CD14-positive monocyte (primary cell): ENCODE measurements around the gene MAP2. TPM values are rescaled to one million over a fixed set of nuclear protein-coding genes. Genes with fewer than 3 reads are reported as not detected.

Source experiments
- DNase-seq, 3 donors: peaks; one replicate each; pipeline ENCODE4 v3.0.0-alpha.2; 2011 to 2022
- H2AFZ ChIP-seq: 2 replicates; pipeline ENCODE4 v1.6.0; 2012; ENCODE audit warnings: mild to moderate bottlenecking, low read depth, low read length, inconsistent platforms; ENCODE audit not compliant: insufficient read depth, poor library complexity, severe bottlenecking
- H3K27ac ChIP-seq, 2 donors: 1 replicate in 1 of 2; 2 replicates in 1 of 2; pipeline ENCODE4 v1.5.1; 2012 to 2013; ENCODE audit warnings: low read length in 2 of 2, control low read depth in 1 of 2, inconsistent platforms in 1 of 2, low read depth in 1 of 2, mild to moderate bottlenecking in 1 of 2
- H3K27me3 ChIP-seq, 2 donors: one replicate each; pipeline versions ENCODE4 v1.6.0 to v1.6.1; 2011 to 2013; ENCODE audit warnings: low read length in 2 of 2; ENCODE audit not compliant: control insufficient read depth in 2 of 2, insufficient read depth in 2 of 2
- H3K36me3 ChIP-seq, 2 donors: replicated peaks in 1 of 2; 1 replicate in 1 of 2; 2 replicates in 1 of 2; pipeline versions ENCODE4 v1.5.1 to v1.6.1; 2012 to 2013; ENCODE audit warnings: low read length in 2 of 2, control low read depth in 1 of 2, inconsistent platforms in 1 of 2, mild to moderate bottlenecking in 1 of 2; ENCODE audit not compliant: insufficient read depth in 2 of 2, control insufficient read depth in 1 of 2
- H3K4me1 ChIP-seq, 2 donors: 1 replicate in 1 of 2; 2 replicates in 1 of 2; pipeline versions ENCODE4 v1.5.1 to v1.6.1; 2012 to 2013; ENCODE audit warnings: low read length in 2 of 2, control low read depth in 1 of 2, inconsistent platforms in 1 of 2, mild to moderate bottlenecking in 1 of 2, moderate library complexity in 1 of 2; ENCODE audit not compliant: insufficient read depth in 2 of 2, control insufficient read depth in 1 of 2
- H3K4me2 ChIP-seq: replicated peaks from 2 replicates; pipeline ENCODE3; 2012; ENCODE audit warnings: low read length, moderate library complexity, mild to moderate bottlenecking; ENCODE audit not compliant: poor library complexity, severe bottlenecking; ENCODE audit errors: extremely low read depth
- H3K4me3 ChIP-seq, 3 experiments: fragments of 200-600 bp in 1 of 3; sonication (generic) in 1 of 3; replicated peaks in 1 of 3; 1 replicate in 2 of 3; 2 replicates in 1 of 3; pipeline ENCODE4 v1.5.1; 2011 to 2013; ENCODE audit warnings: low read length in 3 of 3, mild to moderate bottlenecking in 3 of 3, control low read depth in 2 of 3, low read depth in 2 of 3, inconsistent platforms in 1 of 3, moderate library complexity in 1 of 3
- H3K79me2 ChIP-seq: 2 replicates; pipeline ENCODE4 v1.6.0; 2012; ENCODE audit warnings: mild to moderate bottlenecking, control low read depth, inconsistent platforms, low read length, moderate library complexity; ENCODE audit not compliant: insufficient read depth
- H3K9ac ChIP-seq: 2 replicates; pipeline ENCODE4 v1.6.0; 2017; ENCODE audit warnings: low read length, mild to moderate bottlenecking; ENCODE audit not compliant: insufficient read depth, poor library complexity, severe bottlenecking
- H3K9me3 ChIP-seq, 2 donors: replicated peaks in 1 of 2; 1 replicate in 1 of 2; 2 replicates in 1 of 2; pipeline versions ENCODE4 v1.5.1 to v1.6.1; 2012 to 2013; ENCODE audit warnings: low read length in 2 of 2, control low read depth in 1 of 2; ENCODE audit not compliant: control insufficient read depth in 1 of 2, insufficient read depth in 1 of 2
- H4K20me1 ChIP-seq: 2 replicates; pipeline ENCODE4 v1.6.0; 2012; ENCODE audit warnings: mild to moderate bottlenecking, low read length, control low read depth, moderate library complexity; ENCODE audit not compliant: insufficient read depth
- H3K27ac Mint-ChIP-seq, 7 donors: one replicate each; pipeline ENCODE4 v1.8.0; 2020; ENCODE audit warnings: mild to moderate bottlenecking in 7 of 7, mixed read lengths in 7 of 7, moderate library complexity in 6 of 7, inconsistent platforms in 2 of 7
- H3K27me3 Mint-ChIP-seq, 3 donors: one replicate each; pipeline ENCODE4 v1.8.0; 2021 to 2022; ENCODE audit warnings: low read depth in 3 of 3, mild to moderate bottlenecking in 3 of 3, mixed read lengths in 3 of 3, moderate library complexity in 3 of 3, inconsistent platforms in 1 of 3
- H3K36me3 Mint-ChIP-seq, 2 donors: one replicate each; pipeline ENCODE4 v1.8.0; 2020; ENCODE audit warnings: mixed read lengths in 2 of 2, inconsistent platforms in 1 of 2, mild to moderate bottlenecking in 1 of 2
- H3K4me1 Mint-ChIP-seq: one replicate; pipeline ENCODE4 v1.8.0; 2020; ENCODE audit warnings: mild to moderate bottlenecking, mixed read lengths
- H3K4me3 Mint-ChIP-seq, 2 donors: one replicate each; pipeline ENCODE4 v1.8.0; 2020; ENCODE audit warnings: mild to moderate bottlenecking in 2 of 2, mixed read lengths in 2 of 2, moderate library complexity in 1 of 2
- H3K9me3 Mint-ChIP-seq, 7 donors: one replicate each; pipeline ENCODE4 v1.8.0; 2020 to 2022; ENCODE audit warnings: mixed read lengths in 7 of 7, mild to moderate bottlenecking in 6 of 7, moderate library complexity in 6 of 7, inconsistent platforms in 2 of 7
- WGBS: methylation state at CpG from one replicate; pipeline ENCODE4 v1.1.5; 2013; ENCODE audit warnings: missing lambda C conversion rate; ENCODE audit not compliant: insufficient coverage; 5-methylcytosine and 5-hydroxymethylcytosine counted together
- intact Hi-C, 2 donors: fragments of 100-400 bp; cut with micrococcal nuclease; formaldehyde crosslinking; loops; one replicate each; pipeline versions ENCODE4 v1.15.0 to v1.15.1; 2023
- polyA plus RNA-seq, 3 donors: library from polyadenylated mRNA; depleted of rRNA in 1 of 3; unstranded in 2 of 3; stranded (reverse) in 1 of 3; fragments of 300-500 nt in 2 of 3; fragments of >200 nt in 1 of 3; fragmentation: Illumina TruSeq in 2 of 3; gene quantifications; 1 replicate in 2 of 3; 2 replicates in 1 of 3; pipeline ENCODE4 v1.2.3, GENCODE V29; 2012 to 2021
- TF ChIP-seq, protein P1 (sequence below): fragments of 200-600 bp; IDR thresholded peaks from one replicate; pipeline ENCODE4 v1.8.0; 2022; ENCODE audit warnings: antibody characterized with exemption, mild to moderate bottlenecking

The MAP2 gene
- polyA plus RNA-seq, 3 donors: not detected

DNA sequence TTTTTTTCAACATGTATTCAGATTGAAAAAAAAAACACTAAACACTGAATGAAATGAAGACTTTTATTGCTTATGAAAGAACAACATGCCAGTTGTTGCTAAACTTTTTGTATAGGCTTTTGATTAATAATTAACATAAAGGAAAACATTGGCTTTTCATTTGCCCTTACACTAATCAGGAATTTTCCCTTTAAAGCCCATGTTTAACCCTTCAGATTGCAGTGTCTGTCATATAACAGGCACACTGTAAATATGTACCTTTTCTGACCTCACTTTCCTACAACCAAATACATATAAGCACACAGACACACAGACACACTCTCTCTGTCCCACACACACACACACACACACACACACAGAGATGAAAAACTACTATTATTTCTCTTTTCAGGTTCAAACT, 84.4 kb downstream of the MAP2 start:
- Mint-ChIP-seq H3K4me1 (peaks cover 7% of the 10 kb centered on the region), H3K4me3 (no peak overlapping the region), H3K36me3 (no peaks in the 10 kb centered on the region), H3K27ac (no peak overlapping the region), H3K27me3 (peaks cover 0 to 1% (median 0%) of the 10 kb centered on the region in 3 donors), H3K9me3 (no peaks in the 10 kb centered on the region)
- Histone ChIP-seq H3K4me3 (no peak overlapping the region), H3K9ac (no peak overlapping the region), H3K4me1 (peaks cover 0 to 8% of the 10 kb centered on the region in 2 donors), H3K9me3 (no peaks in the 10 kb centered on the region), H3K79me2 (no peaks in the 10 kb centered on the region), H3K4me2 (no peak overlapping the region), H2AFZ (no peak overlapping the region), H3K27me3 (no peaks in the 10 kb centered on the region), H3K27ac (no peak overlapping the region), H4K20me1 (no peaks in the 10 kb centered on the region), H3K36me3 (no peaks in the 10 kb centered on the region)
- DNase-seq: no peak
- TF ChIP-seq, protein P1, sequence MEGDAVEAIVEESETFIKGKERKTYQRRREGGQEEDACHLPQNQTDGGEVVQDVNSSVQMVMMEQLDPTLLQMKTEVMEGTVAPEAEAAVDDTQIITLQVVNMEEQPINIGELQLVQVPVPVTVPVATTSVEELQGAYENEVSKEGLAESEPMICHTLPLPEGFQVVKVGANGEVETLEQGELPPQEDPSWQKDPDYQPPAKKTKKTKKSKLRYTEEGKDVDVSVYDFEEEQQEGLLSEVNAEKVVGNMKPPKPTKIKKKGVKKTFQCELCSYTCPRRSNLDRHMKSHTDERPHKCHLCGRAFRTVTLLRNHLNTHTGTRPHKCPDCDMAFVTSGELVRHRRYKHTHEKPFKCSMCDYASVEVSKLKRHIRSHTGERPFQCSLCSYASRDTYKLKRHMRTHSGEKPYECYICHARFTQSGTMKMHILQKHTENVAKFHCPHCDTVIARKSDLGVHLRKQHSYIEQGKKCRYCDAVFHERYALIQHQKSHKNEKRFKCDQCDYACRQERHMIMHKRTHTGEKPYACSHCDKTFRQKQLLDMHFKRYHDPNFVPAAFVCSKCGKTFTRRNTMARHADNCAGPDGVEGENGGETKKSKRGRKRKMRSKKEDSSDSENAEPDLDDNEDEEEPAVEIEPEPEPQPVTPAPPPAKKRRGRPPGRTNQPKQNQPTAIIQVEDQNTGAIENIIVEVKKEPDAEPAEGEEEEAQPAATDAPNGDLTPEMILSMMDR: no peak
- intact Hi-C loops: no loop called here

- TF ChIP-seq, protein P1: no peak
- no peaks in the 10 kb centered on the region for H3K36me3 ChIP-seq
- no peak overlapping the region for H3K27ac Mint-ChIP-seq
- H3K9ac ChIP-seq: no peak overlapping the region
- no peak overlapping the region for H3K27ac ChIP-seq
- DNase-seq: no peak
- intact Hi-C loops: no loop called here
- H3K4me1 ChIP-seq: peaks cover 0 to 8% of the 10 kb centered on the region in 2 donors
- H3K79me2 ChIP-seq: no peaks in the 10 kb centered on the region
- H3K4me2 ChIP-seq: no peak overlapping the region
- no peaks in the 10 kb centered on the region for H3K36me3 Mint-ChIP-seq
- H3K27me3 ChIP-seq: no peaks in the 10 kb centered on the region
- H3K9me3 Mint-ChIP-seq: no peaks in the 10 kb centered on the region
- 100% methylated on average over 2 of the region's 2 CpGs for WGBS
- no peaks in the 10 kb centered on the region for H3K27me3 Mint-ChIP-seq
- peaks cover 11% of the 10 kb centered on the region for H3K4me1 Mint-ChIP-seq
- no peaks in the 10 kb centered on the region for H3K9me3 ChIP-seq
- H2AFZ ChIP-seq: no peak overlapping the region
- no peak overlapping the region for H3K4me3 Mint-ChIP-seq
- H3K4me3 ChIP-seq: no peak overlapping the region
- no peaks in the 10 kb centered on the region for H4K20me1 ChIP-seq
These were observed 87.8 kb downstream of the MAP2 start for GRCh38 chr2:209511637-209512036.
